ENCODE data around the gene TMEM164.

TMEM164 gene

GRCh38 chrX:110173192-110174175, 170.6 kb downstream of the TMEM164 start:
- no peak for FAIRE-seq

- no peak for FAIRE-seq
Measured at GRCh38 chrX:110175146-110175545, 172.2 kb downstream of the TMEM164 start.

GRCh38 chrX:110175696-110176095, 172.8 kb downstream of the TMEM164 start:
- FAIRE-seq: no peak

GRCh38 chrX:110178179-110178865, 175.4 kb downstream of the TMEM164 start:
- FAIRE-seq: no peak

- no peak for FAIRE-seq
Measured at GRCh38 chrX:110180176-110180927, 177.4 kb downstream of the TMEM164 start.

GRCh38 chrX:110180928-110181310, 178.0 kb downstream of the TMEM164 start:
- no peak for FAIRE-seq

- FAIRE-seq: no peak
Measured at GRCh38 chrX:110181459-110182137, 178.7 kb downstream of the TMEM164 start.

GRCh38 chrX:110182362-110182761, 179.4 kb downstream of the TMEM164 start:
- no peak for FAIRE-seq

GRCh38 chrX:110182865-110183264, 180.0 kb downstream of the TMEM164 start:
- FAIRE-seq: no peak

- no peak for FAIRE-seq
Measured at GRCh38 chrX:110183314-110183713, 180.4 kb downstream of the TMEM164 start.

- FAIRE-seq: no peak
Measured at GRCh38 chrX:110188701-110189558, 186.0 kb downstream of the TMEM164 start.

GRCh38 chrX:110192516-110192915, 189.6 kb downstream of the TMEM164 start:
- no peak for FAIRE-seq

GRCh38 chrX:110194977-110195376, 192.1 kb downstream of the TMEM164 start:
- FAIRE-seq: no peak

- no peak for FAIRE-seq
Measured at GRCh38 chrX:110201799-110202198, 198.9 kb downstream of the TMEM164 start.

GRCh38 chrX:110204986-110205385, 202.1 kb downstream of the TMEM164 start:
- FAIRE-seq: peak; percentile 94

- FAIRE-seq: peak; percentile 10
Measured at GRCh38 chrX:110208092-110208491, 205.2 kb downstream of the TMEM164 start.

- FAIRE-seq: no peak
Measured at GRCh38 chrX:110210417-110211139, 207.7 kb downstream of the TMEM164 start.

- no peak for FAIRE-seq
Measured at GRCh38 chrX:110211340-110211739, 208.4 kb downstream of the TMEM164 start.

GRCh38 chrX:110212299-110212698, 209.4 kb downstream of the TMEM164 start:
- no peak for FAIRE-seq

GRCh38 chrX:110213183-110213582, 210.3 kb downstream of the TMEM164 start:
- FAIRE-seq: no peak

GRCh38 chrX:110214684-110215083, 211.8 kb downstream of the TMEM164 start:
- peak; percentile 95 for FAIRE-seq

Data from colon (tissue), 2 donors.